ENCODE data around the gene KDM2A. TPM values are rescaled to one million over a fixed set of nuclear protein-coding genes. Genes with fewer than 3 reads are reported as not detected.

The KDM2A gene
- total RNA-seq: 10 to 100 TPM; 64.5 to 84.0 (median 70.3) TPM

- peak; percentile 98 to 100 for DNase-seq (ENCODE audit: low spot score in 2 of 2)
- 0% methylated on average over 13 to 51 of the region's 97 CpGs for WGBS, 2 donors
- peak within 1 kb of the TSS; percentile 94 for H3K4me3 ChIP-seq (ENCODE audit: low read depth, poor library complexity, severe bottlenecking)
- intact Hi-C loops (cut with DNase I; ENCODE audit: low total_unique reads): no loop called here
- TF ChIP-seq POLR2A (IDR thresholded peaks at IDR 0.05) (no peak), CTCF (IDR thresholded peaks at IDR 0.05) (no peak)
Measured at GRCh38 chr11:67118801-67119584, at the start of gene KDM2A. TSS of gene KDM2A (plus strand) at chr11:67119263. CDS start at chr11:67121317, 2,054 bp downstream.

- WGBS, 2 donors: 67 to 71% methylated on average over 49 to 50 of the region's 53 CpGs
Measured at GRCh38 chr11:67071420-67072284, 47.4 kb upstream of the KDM2A start.

GRCh38 chr11:67072295-67072694 lies 46.8 kb upstream of the KDM2A start:
- WGBS, 2 donors: 83 to 91% methylated on average over 11 of the region's 11 CpGs
- intact Hi-C loops (cut with DNase I; ENCODE audit: low total_unique reads): loop anchor here (1.0 kb wide), 1 partner anchor 27 kb away; no protein-coding TSS in a partner anchor
- no peak for DNase-seq (ENCODE audit: low spot score in 2 of 2)
- no peak overlapping the region for H3K4me3 ChIP-seq (ENCODE audit: low read depth, poor library complexity, severe bottlenecking)
- TF ChIP-seq CTCF (IDR thresholded peaks at IDR 0.05): no peak
- no peak for TF ChIP-seq POLR2A (IDR thresholded peaks at IDR 0.05)

More at GRCh38 chr11:67071420-67072284, 47.4 kb upstream of the KDM2A start:
- peak in 1 of 2 donors; percentile 92 for DNase-seq (ENCODE audit: low spot score in 2 of 2)
- intact Hi-C loops (cut with DNase I; ENCODE audit: low total_unique reads): loop anchor here (1.0 kb wide), 1 partner anchor 26 kb away; no protein-coding TSS in a partner anchor
- no peak overlapping the region for H3K4me3 ChIP-seq (ENCODE audit: low read depth, poor library complexity, severe bottlenecking)
- TF ChIP-seq POLR2A (IDR thresholded peaks at IDR 0.05) (no peak), CTCF (IDR thresholded peaks at IDR 0.05) (no peak)

- no peak for DNase-seq (ENCODE audit: low spot score in 2 of 2)
- H3K4me3 ChIP-seq (ENCODE audit: low read depth, poor library complexity, severe bottlenecking): no peak overlapping the region
- intact Hi-C loops (cut with DNase I; ENCODE audit: low total_unique reads): no loop called here
- TF ChIP-seq CTCF (IDR thresholded peaks at IDR 0.05) (no peak), POLR2A (IDR thresholded peaks at IDR 0.05) (no peak)
- WGBS, 2 donors: 86 to 87% methylated on average over 9 of the region's 9 CpGs
Measured at GRCh38 chr11:67073908-67074307, 45.2 kb upstream of the KDM2A start.

GRCh38 chr11:67076202-67076601 lies 42.9 kb upstream of the KDM2A start:
- intact Hi-C loops (cut with DNase I; ENCODE audit: low total_unique reads): no loop called here
- H3K4me3 ChIP-seq (ENCODE audit: low read depth, poor library complexity, severe bottlenecking): no peak overlapping the region
- no peak for TF ChIP-seq CTCF (IDR thresholded peaks at IDR 0.05)
- no peak for TF ChIP-seq POLR2A (IDR thresholded peaks at IDR 0.05)
- no peak for DNase-seq (ENCODE audit: low spot score in 2 of 2)
- 88 to 95% methylated on average over 6 of the region's 6 CpGs for WGBS, 2 donors

Measured in lower leg skin (tissue), 4 donors.